ENCODE measurements around the gene CDH4.

DNA sequence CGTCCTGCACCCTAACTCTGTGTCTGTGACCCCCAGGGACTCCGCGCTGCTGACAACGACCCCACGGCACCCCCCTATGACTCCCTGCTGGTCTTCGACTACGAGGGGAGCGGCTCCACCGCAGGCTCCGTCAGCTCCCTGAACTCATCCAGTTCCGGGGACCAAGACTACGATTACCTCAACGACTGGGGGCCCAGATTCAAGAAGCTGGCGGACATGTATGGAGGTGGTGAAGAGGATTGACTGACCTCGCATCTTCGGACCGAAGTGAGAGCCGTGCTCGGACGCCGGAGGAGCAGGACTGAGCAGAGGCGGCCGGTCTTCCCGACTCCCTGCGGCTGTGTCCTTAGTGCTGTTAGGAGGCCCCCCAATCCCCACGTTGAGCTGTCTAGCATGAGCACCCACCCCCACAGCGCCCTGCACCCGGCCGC, 684.7 kb downstream of the CDH4 start:
- TF ChIP-seq, protein P1, sequence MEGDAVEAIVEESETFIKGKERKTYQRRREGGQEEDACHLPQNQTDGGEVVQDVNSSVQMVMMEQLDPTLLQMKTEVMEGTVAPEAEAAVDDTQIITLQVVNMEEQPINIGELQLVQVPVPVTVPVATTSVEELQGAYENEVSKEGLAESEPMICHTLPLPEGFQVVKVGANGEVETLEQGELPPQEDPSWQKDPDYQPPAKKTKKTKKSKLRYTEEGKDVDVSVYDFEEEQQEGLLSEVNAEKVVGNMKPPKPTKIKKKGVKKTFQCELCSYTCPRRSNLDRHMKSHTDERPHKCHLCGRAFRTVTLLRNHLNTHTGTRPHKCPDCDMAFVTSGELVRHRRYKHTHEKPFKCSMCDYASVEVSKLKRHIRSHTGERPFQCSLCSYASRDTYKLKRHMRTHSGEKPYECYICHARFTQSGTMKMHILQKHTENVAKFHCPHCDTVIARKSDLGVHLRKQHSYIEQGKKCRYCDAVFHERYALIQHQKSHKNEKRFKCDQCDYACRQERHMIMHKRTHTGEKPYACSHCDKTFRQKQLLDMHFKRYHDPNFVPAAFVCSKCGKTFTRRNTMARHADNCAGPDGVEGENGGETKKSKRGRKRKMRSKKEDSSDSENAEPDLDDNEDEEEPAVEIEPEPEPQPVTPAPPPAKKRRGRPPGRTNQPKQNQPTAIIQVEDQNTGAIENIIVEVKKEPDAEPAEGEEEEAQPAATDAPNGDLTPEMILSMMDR (IDR thresholded peaks at IDR 0.05), result no peak
- TF ChIP-seq POLR2A (IDR thresholded peaks at IDR 0.05) (no peak), EP300 (IDR thresholded peaks at IDR 0.05) (no peak)

All from sigmoid colon (tissue), 4 donors.